Ovary (tissue), 9 donors: ENCODE data around the gene JSRP1. TPM values are rescaled to one million over a fixed set of nuclear protein-coding genes. Genes with fewer than 3 reads are reported as not detected.

Experiments used
- DNase-seq, 5 donors: peaks; one replicate each; pipeline ENCODE4 v3.0.0-alpha.2; 2019 to 2020
- H3K27ac ChIP-seq, 2 donors: fragments of 200-600 bp; one replicate each; pipeline versions ENCODE4 v1.5.1 to v1.8.0; 2019 to 2022
- H3K27me3 ChIP-seq: fragments of 200-600 bp; one replicate; pipeline ENCODE4 v1.8.0; 2022
- H3K36me3 ChIP-seq: fragments of 200-600 bp; sonication (generic); one replicate; pipeline ENCODE4 v1.5.1; 2019
- H3K4me1 ChIP-seq: one replicate; pipeline ENCODE4 v1.8.1; 2013; ENCODE audit warnings: mild to moderate bottlenecking, moderate library complexity; ENCODE audit not compliant: insufficient read depth
- H3K4me3 ChIP-seq: fragments of 200-600 bp; sonication (generic); one replicate; pipeline ENCODE4 v1.5.1; 2017
- H3K9me3 ChIP-seq, 2 donors: fragments of 200-600 bp in 1 of 2; sonication (generic) in 1 of 2; one replicate each; pipeline versions ENCODE4 v1.5.1 to v1.8.1; 2013 to 2019; ENCODE audit warnings: mild to moderate bottlenecking in 1 of 2, moderate library complexity in 1 of 2
- EP300 ChIP-seq: sonication (generic); formaldehyde crosslinking; IDR thresholded peaks from one replicate; pipeline ENCODE4 v1.6.1; 2017; ENCODE audit warnings: antibody characterized with exemption
- POLR2A ChIP-seq: fragments of 450-650 bp; IDR thresholded peaks from one replicate; pipeline ENCODE4 v1.6.1; 2017; ENCODE audit warnings: antibody characterized with exemption, mild to moderate bottlenecking, moderate library complexity
- WGBS, 3 donors: extraction: QIAGEN DNeasy Blood & Tissue Kit in 1 of 3; methylation state at CpG; one replicate each; pipeline versions ENCODE4 v1.1.5 to v1.1.7; 2013 to 2017; 5-methylcytosine and 5-hydroxymethylcytosine counted together
- intact Hi-C, 4 donors: fragments of 100-400 bp; cut with DNase I; formaldehyde crosslinking; loops; one replicate each; pipeline versions ENCODE4 v1.11.0 to v1.15.1; 2022 to 2023
- polyA plus RNA-seq, 2 donors: library from polyadenylated mRNA; stranded (reverse); fragments of 200-250 nt in 1 of 2; fragments of 350-450 nt in 1 of 2; fragmentation: Illumina TruSeq in 1 of 2; extraction: RNeasy Lipid Tissue Mini Kit (QIAGEN cat#74804) in 1 of 2; gene quantifications; one replicate each; pipeline ENCODE4 v1.2.3, GENCODE V29; 2013 to 2014
- total RNA-seq, 7 donors: library from RNA; depleted of rRNA in 2 of 7; stranded (reverse); fragments of >200 nt in 2 of 7; fragmentation: NEBNext Ultra II Directional in 3 of 7; extraction: Animal tissue kit (Norgen Biotek cat#: 25700) in 3 of 7; gene quantifications; one replicate each; pipeline versions ENCODE4 v1.1.0 to v1.2.4, GENCODE V29; 2016 to 2023
- TF ChIP-seq, protein P1 (sequence below), 3 donors: fragments of 450-650 bp in 2 of 3; fragments of 200-600 bp in 1 of 3; IDR thresholded peaks; one replicate each; pipeline versions ENCODE4 v1.5.1 to v1.8.0; 2016 to 2022; ENCODE audit warnings: antibody characterized with exemption in 3 of 3, mild to moderate bottlenecking in 1 of 3
- donor health status: DM: no; HTN: no; CAD: no; lungs with moderate emphysema.
- donor health status: DM: no; HTN: no; CAD: no.
- donor health status: Bipolar disorder and iron deficiency.
- donor health status: DM: yes; HTN: yes; CAD: no.
- donor health status: DM: no; HTN: no; CAD: no.
- donor health status: DM: yes; HTN: yes; CAD: no.

The JSRP1 gene
- total and polyA plus RNA-seq, 9 donors = 0.30 to 0.92 (median 0.35) TPM; not detected in 4

GRCh38 chr19:2274931-2275535, 18.8 kb upstream of the JSRP1 start:
- Histone ChIP-seq H3K27me3 (no peaks in the 10 kb centered on the region), H3K9me3 (no peaks in the 10 kb centered on the region), H3K4me3 (no peak overlapping the region), H3K27ac (peak overlapping the region in 1 of 2 donors; percentile 5), H3K36me3 (no peaks in the 10 kb centered on the region), H3K4me1 (peaks cover 20% of the 10 kb centered on the region)
- TF ChIP-seq, protein P1, sequence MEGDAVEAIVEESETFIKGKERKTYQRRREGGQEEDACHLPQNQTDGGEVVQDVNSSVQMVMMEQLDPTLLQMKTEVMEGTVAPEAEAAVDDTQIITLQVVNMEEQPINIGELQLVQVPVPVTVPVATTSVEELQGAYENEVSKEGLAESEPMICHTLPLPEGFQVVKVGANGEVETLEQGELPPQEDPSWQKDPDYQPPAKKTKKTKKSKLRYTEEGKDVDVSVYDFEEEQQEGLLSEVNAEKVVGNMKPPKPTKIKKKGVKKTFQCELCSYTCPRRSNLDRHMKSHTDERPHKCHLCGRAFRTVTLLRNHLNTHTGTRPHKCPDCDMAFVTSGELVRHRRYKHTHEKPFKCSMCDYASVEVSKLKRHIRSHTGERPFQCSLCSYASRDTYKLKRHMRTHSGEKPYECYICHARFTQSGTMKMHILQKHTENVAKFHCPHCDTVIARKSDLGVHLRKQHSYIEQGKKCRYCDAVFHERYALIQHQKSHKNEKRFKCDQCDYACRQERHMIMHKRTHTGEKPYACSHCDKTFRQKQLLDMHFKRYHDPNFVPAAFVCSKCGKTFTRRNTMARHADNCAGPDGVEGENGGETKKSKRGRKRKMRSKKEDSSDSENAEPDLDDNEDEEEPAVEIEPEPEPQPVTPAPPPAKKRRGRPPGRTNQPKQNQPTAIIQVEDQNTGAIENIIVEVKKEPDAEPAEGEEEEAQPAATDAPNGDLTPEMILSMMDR (IDR thresholded peaks at IDR 0.05) = peak in 2 of 3 donors; percentile 35 to 42
- no peak for TF ChIP-seq EP300
- peak; percentile 55 to 72 (median 65) for DNase-seq
- intact Hi-C loops = loop anchor here (5.0 to 10.0 kb wide), 7 partner anchors 38 to 340 kb away; partner anchors contain the start of genes DOT1L (in 2 of the 4), PLEKHJ1 (in 2 of the 4), SF3A2 (in 2 of the 4) and AP3D1 (in 1 of the 4)
- WGBS, 3 donors = 54 to 56% (median 56%) methylated on average over 16 of the region's 16 CpGs

DNA sequence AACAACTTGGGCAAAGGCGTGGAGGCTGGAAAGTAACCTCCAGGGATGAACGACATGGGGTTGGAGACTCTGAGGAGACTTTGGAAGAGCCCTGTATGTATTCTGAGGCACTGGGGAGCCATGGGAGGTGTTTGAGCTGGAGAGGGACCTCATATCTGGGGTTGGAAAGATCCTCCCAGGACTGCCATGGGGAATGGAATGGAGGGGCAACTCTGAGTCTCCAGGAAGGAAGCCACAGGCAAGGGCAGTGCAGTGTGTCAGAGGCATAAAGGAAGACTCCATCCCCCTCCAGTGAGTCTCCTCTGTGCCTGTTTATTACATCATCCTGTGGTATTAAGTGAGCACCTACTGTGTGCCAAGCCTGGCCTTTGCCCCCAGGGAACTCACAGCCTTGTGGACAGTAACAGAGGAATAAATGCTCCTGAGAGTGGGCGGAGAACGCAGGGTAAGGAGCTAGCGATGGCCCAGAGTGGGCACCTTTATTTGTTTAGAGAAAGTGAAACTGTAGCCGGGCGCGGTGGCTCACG, 18.0 kb upstream of the JSRP1 start:
- WGBS, 3 donors = 89 to 91% (median 90%) methylated on average over 9 of the region's 9 CpGs
- Histone ChIP-seq H3K4me1 (peaks cover 20% of the 10 kb centered on the region), H3K9me3 (no peaks in the 10 kb centered on the region), H3K27ac (peak overlapping the region in 1 of 2 donors; percentile 35), H3K4me3 (no peak overlapping the region), H3K27me3 (no peaks in the 10 kb centered on the region), H3K36me3 (no peaks in the 10 kb centered on the region)
- no peak for DNase-seq
- TF ChIP-seq POLR2A = no peak
- TF ChIP-seq, protein P1 (IDR thresholded peaks at IDR 0.05) = no peak
- TF ChIP-seq EP300 = no peak
- intact Hi-C loops = loop anchor here (5.0 to 10.0 kb wide), 7 partner anchors 37 to 341 kb away; partner anchors contain the start of genes DOT1L (in 2 of the 4), PLEKHJ1 (in 2 of the 4), SF3A2 (in 2 of the 4) and AP3D1 (in 1 of the 4)

- peak; percentile 65 to 87 (median 75) for DNase-seq
- H3K4me3 ChIP-seq = peak overlapping the region; percentile 17
- H3K4me1 ChIP-seq = peaks cover 20% of the 10 kb centered on the region
- H3K27me3 ChIP-seq = no peaks in the 10 kb centered on the region
- H3K36me3 ChIP-seq = no peaks in the 10 kb centered on the region
- 10 to 20% (median 17%) methylated on average over 36 to 45 of the region's 45 CpGs for WGBS, 3 donors
- TF ChIP-seq, protein P1 (IDR thresholded peaks at IDR 0.05) = peak; percentile 96 to 99 (median 96)
- TF ChIP-seq EP300 = no peak
- intact Hi-C loops = loop anchor here (2.0 to 10.0 kb wide), 8 partner anchors 36 to 341 kb away; partner anchors contain the start of genes PLEKHJ1 (in 3 of the 4), SF3A2 (in 3 of the 4), DOT1L (in 2 of the 4) and AP3D1 (in 1 of the 4)
- no peaks in the 10 kb centered on the region for H3K9me3 ChIP-seq
- peak overlapping the region; percentile 28 to 35 for H3K27ac ChIP-seq
Measured at GRCh38 chr19:2273356-2274184, 17.4 kb upstream of the JSRP1 start.
